ENCODE measurements around the gene CAMK1.

The CAMK1 gene

DNA sequence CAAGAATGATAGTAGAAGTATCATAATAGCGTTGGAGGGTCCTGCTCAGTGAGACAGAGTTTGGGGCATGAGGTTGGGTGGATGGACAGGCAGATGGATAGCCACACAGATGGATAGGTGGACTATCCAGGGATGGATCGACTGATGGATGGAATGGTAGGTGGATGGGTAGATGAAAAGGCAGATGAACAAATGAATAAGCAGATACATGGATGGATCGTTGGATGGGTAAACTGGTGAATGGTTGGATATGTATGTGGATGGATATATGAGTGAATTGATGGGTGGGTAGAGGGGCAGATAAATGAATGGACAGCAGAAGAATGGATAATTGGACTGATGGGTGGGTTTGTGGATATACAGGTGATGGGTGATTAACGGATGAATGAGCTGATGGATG lies 56.6 kb downstream of the CAMK1 start:
- no peak for TF ChIP-seq CTCF (IDR thresholded peaks at IDR 0.05; ENCODE audit: borderline replicate concordance, insufficient read depth, low read depth, low read length)
- H3K4me3 ChIP-seq (ENCODE audit: low read depth, low read length): no peak overlapping the region

GRCh38 chr3:9712415-9712814 lies 57.3 kb downstream of the CAMK1 start:
- no peak for TF ChIP-seq CTCF (IDR thresholded peaks at IDR 0.05; ENCODE audit: borderline replicate concordance, insufficient read depth, low read depth, low read length)
- H3K4me3 ChIP-seq (ENCODE audit: low read depth, low read length): no peak overlapping the region

DNA sequence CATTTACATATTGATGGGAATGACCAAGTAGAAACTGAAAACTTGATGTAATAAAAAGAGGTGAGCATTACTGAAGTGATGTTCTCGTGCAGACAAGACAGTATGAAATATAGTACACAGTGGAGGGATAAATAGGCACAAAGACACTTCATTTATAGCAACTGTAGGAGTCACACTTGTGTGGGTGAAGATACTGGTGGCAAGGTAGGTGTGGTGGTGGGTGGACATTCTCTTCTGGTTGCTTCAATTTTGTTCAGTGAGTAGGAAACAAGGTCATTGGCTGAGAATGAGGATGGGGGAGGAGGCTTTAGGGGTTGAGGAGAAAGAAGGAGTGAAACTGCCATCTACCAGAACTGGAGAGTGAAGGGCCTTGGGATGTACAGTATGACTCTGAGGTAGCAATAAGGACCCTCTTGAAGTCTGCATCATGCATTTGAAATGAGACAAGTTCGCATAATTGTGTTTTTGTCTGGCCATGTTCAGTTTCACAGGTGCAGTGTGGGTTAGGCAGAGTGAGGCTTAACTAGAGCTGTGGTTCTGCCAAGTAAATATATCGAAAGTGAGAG lies 59.5 kb downstream of the CAMK1 start:
- H3K4me3 ChIP-seq (ENCODE audit: low read depth, low read length): no peak overlapping the region
- TF ChIP-seq CTCF (IDR thresholded peaks at IDR 0.05; ENCODE audit: borderline replicate concordance, insufficient read depth, low read depth, low read length): no peak

Data from GM12875 (cell line).